ENCODE results near the gene COPG2. TPM values are rescaled to one million over a fixed set of nuclear protein-coding genes. Genes with fewer than 3 reads are reported as not detected.

COPG2 gene
- total RNA-seq, 2 experiments from 2014 or later: 29.9 to 32.2 TPM

DNA sequence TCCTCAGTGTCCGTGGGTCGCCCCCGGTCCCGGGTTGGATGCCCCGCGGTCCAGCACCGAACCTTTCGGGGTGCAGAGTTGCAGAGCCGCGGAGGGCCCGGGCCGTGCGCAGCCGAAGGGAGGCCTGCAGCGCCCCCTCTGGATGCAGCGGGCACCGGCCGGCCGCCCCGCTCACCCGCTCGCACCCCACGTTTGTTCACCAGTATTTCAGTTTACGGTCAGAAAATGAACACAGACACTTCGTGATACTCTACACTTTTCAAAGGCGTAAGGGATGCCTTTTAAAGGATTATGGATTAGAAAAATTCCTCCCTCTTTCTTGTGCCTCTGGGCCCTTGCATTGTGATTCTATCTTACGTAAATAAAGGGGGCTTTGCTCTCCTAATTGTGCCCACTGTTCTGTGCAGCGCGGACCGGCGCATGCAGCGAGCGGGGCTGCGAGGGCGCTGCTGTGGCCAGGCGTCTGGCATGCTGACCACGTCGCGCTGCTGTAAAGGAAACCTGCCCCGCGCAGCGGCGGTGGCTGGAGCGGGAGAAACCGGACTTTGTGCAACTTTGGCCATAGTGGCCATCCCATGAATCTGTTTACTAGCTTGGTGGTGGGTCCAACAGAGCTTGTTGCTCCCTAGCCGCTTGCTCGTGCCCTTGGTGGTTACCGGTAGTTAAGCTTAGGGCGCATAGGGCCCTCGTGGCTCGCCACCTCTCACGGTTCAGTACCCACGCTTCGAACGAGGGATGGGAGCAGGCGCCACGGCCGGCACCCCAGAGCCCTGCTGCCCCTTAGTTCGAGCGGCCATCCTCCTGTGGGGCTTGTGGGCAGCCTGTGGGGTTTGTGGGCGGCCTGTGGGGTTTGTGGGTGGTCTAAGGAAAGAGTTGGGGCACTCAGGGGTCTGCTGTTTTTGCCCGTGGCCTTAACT lies 177.4 kb downstream of the COPG2 start:
- Histone ChIP-seq H4K20me1 (ENCODE audit: insufficient read depth, low read length) (no peaks in the 10 kb centered on the region), H3K4me1 (ENCODE audit: insufficient read depth, low read length, poor library complexity, severe bottlenecking) (peaks cover 3% of the 10 kb centered on the region), H3K36me3 (ENCODE audit: insufficient read depth, low read length) (no peaks in the 10 kb centered on the region), H3K4me2 (ENCODE audit: low read length) (peak overlapping the region; percentile 31; the same call in 1 of the 2 replicates), H3K27ac (ENCODE audit: low read depth, low read length, poor library complexity, severe bottlenecking) (no peak overlapping the region), H3K4me3 (ENCODE audit: low read depth, low read length, poor library complexity, severe bottlenecking) (no peak overlapping the region), H3K9me3 (ENCODE audit: low read length) (no peaks in the 10 kb centered on the region), H2AFZ (ENCODE audit: low read length) (no peak overlapping the region), H3K9me2 (ENCODE audit: insufficient read depth, low read length) (no peaks in the 10 kb centered on the region), H3K79me2 (ENCODE audit: insufficient read depth, low read depth, low read length) (no peaks in the 10 kb centered on the region)
- ChIA-PET CTCF (ENCODE audit: unreplicated experiment) (no interaction called here), POLR2A (no interaction called here)
- TF ChIP-seq EZH2phosphoT487 (IDR thresholded peaks at IDR 0.05; ENCODE audit: borderline replicate concordance, low read depth, low read length): peak; percentile 16; the same call in 1 of the 2 replicates
- peak; percentile 57 for TF ChIP-seq CTCF (conservative IDR thresholded peaks at IDR 0.05; ENCODE audit: low read length)
- DNase-seq (ENCODE audit: low spot score): no peak
- intact Hi-C loops (cut with micrococcal nuclease; ENCODE audit: unreplicated experiment): no loop called here
- no TSS peak for BruUV-seq (replicated peaks)

GRCh38 chr7:130490311-130490791 lies 178.2 kb downstream of the COPG2 start:
- Histone ChIP-seq H2AFZ (ENCODE audit: low read length) (no peak overlapping the region), H3K9me2 (ENCODE audit: insufficient read depth, low read length) (no peaks in the 10 kb centered on the region), H3K4me1 (ENCODE audit: insufficient read depth, low read length, poor library complexity, severe bottlenecking) (peaks cover 5% of the 10 kb centered on the region), H3K79me2 (ENCODE audit: insufficient read depth, low read depth, low read length) (no peaks in the 10 kb centered on the region), H3K9me3 (ENCODE audit: low read length) (no peaks in the 10 kb centered on the region), H4K20me1 (ENCODE audit: insufficient read depth, low read length) (no peaks in the 10 kb centered on the region), H3K4me2 (ENCODE audit: low read length) (no peak overlapping the region), H3K36me3 (ENCODE audit: insufficient read depth, low read length) (no peaks in the 10 kb centered on the region), H3K4me3 (ENCODE audit: low read depth, low read length, poor library complexity, severe bottlenecking) (no peak overlapping the region), H3K27ac (ENCODE audit: low read depth, low read length, poor library complexity, severe bottlenecking) (no peak overlapping the region)
- CTCF ChIA-PET (ENCODE audit: unreplicated experiment): no interaction called here
- intact Hi-C loops (cut with micrococcal nuclease; ENCODE audit: unreplicated experiment): no loop called here
- TF ChIP-seq EZH2phosphoT487 (IDR thresholded peaks at IDR 0.05; ENCODE audit: borderline replicate concordance, low read depth, low read length) (no peak), CTCF (conservative IDR thresholded peaks at IDR 0.05; ENCODE audit: low read length) (no peak)
- POLR2A ChIA-PET: no interaction called here
- no peak for DNase-seq (ENCODE audit: low spot score)
- no TSS peak for BruUV-seq (replicated peaks)

Measured in OCI-LY7 (cell line).